Measurements from ENCODE around the gene OR13D1.
"Not testable (repeated sequence)": the region's sequence is repeated elsewhere in the genome, so short reads cannot be mapped to it uniquely, and the experiment has no call there.

Gene OR13D1, protein sequence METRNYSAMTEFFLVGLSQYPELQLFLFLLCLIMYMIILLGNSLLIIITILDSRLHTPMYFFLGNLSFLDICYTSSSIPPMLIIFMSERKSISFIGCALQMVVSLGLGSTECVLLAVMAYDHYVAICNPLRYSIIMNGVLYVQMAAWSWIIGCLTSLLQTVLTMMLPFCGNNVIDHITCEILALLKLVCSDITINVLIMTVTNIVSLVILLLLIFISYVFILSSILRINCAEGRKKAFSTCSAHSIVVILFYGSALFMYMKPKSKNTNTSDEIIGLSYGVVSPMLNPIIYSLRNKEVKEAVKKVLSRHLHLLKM

DNA sequence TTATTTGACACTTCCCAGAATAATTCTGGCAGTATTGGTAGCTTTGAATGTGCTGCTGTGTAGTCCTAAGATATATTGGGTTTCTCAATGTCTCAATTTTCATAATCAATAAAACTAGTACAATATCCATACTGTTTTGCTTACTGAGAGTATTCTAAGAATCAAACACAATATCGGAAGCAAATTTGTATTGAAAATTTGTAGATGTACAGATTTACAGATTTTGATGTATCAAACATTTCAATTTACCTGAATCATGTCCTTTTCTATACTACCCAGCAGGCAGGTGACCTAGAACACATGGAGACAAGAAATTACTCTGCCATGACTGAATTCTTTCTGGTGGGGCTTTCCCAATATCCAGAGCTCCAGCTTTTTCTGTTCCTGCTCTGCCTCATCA, at the start of gene OR13D1:
TSS of gene OR13D1 (plus strand) at position 301 of the 400 bp plus-strand sequence. CDS start at position 301, 0 bp downstream.
- DNase-seq (ENCODE audit: low read depth), result no peak
- H3K4me3 ChIP-seq (ENCODE audit: low read length), result no peak within 1 kb of the TSS
- TF ChIP-seq, protein P1, sequence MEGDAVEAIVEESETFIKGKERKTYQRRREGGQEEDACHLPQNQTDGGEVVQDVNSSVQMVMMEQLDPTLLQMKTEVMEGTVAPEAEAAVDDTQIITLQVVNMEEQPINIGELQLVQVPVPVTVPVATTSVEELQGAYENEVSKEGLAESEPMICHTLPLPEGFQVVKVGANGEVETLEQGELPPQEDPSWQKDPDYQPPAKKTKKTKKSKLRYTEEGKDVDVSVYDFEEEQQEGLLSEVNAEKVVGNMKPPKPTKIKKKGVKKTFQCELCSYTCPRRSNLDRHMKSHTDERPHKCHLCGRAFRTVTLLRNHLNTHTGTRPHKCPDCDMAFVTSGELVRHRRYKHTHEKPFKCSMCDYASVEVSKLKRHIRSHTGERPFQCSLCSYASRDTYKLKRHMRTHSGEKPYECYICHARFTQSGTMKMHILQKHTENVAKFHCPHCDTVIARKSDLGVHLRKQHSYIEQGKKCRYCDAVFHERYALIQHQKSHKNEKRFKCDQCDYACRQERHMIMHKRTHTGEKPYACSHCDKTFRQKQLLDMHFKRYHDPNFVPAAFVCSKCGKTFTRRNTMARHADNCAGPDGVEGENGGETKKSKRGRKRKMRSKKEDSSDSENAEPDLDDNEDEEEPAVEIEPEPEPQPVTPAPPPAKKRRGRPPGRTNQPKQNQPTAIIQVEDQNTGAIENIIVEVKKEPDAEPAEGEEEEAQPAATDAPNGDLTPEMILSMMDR (conservative IDR thresholded peaks at IDR 0.05; ENCODE audit: low read length), result no peak

DNA sequence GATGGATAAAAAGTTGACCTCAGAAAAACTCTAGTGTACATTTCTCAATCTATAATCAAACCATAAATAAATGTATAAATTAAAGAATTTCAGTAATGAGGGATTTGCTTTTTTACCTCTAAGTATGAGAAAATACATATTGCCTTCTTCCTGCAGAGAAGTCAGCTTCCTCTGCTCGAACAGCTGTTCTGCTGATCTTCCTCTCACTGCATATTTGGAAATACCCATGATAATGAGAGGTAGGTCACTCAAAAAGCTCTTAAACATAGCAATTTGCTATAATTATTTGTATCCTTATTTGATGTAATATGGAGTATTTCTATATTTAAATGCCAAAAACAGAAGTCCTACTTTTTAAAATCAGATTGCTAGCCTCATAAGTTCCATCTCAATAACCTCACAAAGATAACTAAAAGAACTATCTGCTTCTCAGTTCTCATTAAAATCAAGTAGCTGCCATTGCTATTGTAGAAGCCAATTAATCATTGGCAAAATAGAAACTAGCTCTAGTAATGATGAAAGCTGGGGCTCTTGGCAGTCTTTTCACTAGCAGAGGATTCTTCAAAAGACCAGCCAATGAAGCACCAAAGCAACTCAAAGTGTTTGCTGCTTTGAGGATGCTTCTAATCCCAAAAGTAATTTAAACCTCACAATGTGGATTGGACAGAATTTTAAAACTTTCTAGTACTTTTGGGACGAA, 35.7 kb upstream of the OR13D1 start:
- no peak for DNase-seq (ENCODE audit: low read depth)
- H3K4me3 ChIP-seq (ENCODE audit: low read length), result no peak overlapping the region
- TF ChIP-seq, protein P1 (conservative IDR thresholded peaks at IDR 0.05; ENCODE audit: low read length), result no peak

DNA sequence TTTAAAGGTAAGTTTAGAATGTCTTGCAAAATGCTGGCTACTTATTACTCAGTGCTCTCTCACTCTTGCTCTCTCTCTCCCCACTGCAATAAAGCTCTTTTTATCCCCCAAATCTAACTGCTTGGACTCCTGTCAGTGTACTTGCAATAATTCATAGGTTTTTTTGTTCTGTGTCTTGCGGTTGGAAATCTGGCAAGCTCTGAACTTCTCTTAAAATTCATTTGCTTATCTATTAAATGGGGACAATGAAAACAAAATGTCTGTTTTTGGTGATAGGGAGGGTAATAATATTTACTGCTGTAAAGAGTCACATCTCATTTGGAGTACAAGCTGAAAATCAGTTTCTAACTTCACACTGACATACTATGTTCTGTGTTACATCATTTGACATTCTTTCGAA, 18.7 kb upstream of the OR13D1 start:
- TF ChIP-seq, protein P1 (conservative IDR thresholded peaks at IDR 0.05; ENCODE audit: low read length), result no peak
- no peak for DNase-seq (ENCODE audit: low read depth)
- H3K4me3 ChIP-seq (ENCODE audit: low read length), result no peak overlapping the region

- no peak overlapping the region for H3K4me3 ChIP-seq (ENCODE audit: low read length)
- peak; percentile 58 for DNase-seq (ENCODE audit: low read depth)
- TF ChIP-seq, protein P1 (conservative IDR thresholded peaks at IDR 0.05; ENCODE audit: low read length), result peak; percentile 62
Observed at GRCh38 chr9:104682642-104683041, 11.7 kb upstream of the OR13D1 start.

- TF ChIP-seq, protein P1 (conservative IDR thresholded peaks at IDR 0.05; ENCODE audit: low read length), result no peak
- no peak for DNase-seq (ENCODE audit: low read depth)
- no peak overlapping the region for H3K4me3 ChIP-seq (ENCODE audit: low read length)
Observed at GRCh38 chr9:104686081-104686480, 8.2 kb upstream of the OR13D1 start.

DNA sequence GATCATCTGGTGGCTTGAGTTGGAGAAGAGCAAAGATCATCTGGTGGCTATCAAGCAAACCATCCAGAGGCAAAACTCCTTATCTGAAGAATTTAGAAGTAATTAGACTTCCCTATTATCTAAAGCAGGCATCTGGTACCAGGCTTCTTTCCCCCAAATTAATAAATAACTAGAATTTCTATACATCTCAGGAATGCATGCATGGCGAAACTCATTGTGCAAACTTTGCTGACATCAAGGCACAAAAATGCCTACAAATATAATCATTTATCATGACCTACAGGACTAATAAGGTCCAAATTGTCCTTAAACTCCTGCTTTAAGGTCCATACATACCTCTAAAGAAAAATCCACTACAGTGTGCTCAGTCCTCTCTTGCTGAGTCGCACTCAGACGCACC, 6.0 kb downstream of the OR13D1 start:
- no peak for DNase-seq (ENCODE audit: low read depth)
- TF ChIP-seq, protein P1 (conservative IDR thresholded peaks at IDR 0.05; ENCODE audit: low read length), result no peak
- no peak overlapping the region for H3K4me3 ChIP-seq (ENCODE audit: low read length)

- H3K4me3 ChIP-seq (ENCODE audit: low read length); DNase-seq (ENCODE audit: low read depth): not testable (repeated sequence)
Observed at GRCh38 chr9:104708737-104709136, 14.4 kb downstream of the OR13D1 start.

Measured in AG10803 (cell line).